ENCODE results near the gene NTNG2.
"Not testable (repeated sequence)": the region's sequence is repeated elsewhere in the genome, so short reads cannot be mapped to it uniquely, and the experiment has no call there.

Gene NTNG2

DNA sequence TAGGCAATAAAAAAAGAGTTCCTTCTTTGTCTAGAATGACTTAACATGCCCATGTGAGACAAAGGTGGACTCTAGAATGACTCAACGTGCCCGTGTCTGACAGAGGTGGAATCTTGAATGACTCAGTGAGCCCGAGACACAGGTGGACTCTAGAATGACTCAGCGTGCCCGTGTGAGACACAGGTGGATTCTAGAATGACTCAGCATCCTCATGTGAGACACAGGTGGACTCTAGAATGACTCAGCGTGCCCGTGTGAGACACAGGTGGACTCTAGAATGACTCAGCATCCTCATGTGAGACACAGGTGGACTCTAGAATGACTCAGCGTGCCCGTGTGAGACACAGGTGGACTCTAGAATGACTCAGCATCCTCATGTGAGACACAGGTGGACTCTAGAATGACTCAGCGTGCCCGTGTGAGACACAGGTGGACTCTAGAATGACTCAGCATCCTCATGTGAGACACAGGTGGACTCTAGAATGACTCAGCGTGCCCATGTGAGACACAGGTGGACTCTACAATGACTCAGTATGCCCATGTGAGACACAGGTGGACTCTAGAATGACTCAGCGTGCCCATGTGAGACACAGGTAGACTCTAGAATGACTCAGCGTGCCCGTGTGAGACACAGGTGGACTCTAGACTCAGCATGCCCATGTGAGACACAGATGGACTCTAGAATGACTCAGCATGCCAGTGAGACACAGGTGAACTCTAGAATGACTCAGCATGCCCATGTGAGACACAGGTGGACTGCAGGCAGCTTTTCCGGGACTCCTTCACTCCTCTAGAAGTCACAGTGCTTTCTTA is 108.1 kb downstream of the NTNG2 start:
- not testable (repeated sequence) for DNase-seq

DNA sequence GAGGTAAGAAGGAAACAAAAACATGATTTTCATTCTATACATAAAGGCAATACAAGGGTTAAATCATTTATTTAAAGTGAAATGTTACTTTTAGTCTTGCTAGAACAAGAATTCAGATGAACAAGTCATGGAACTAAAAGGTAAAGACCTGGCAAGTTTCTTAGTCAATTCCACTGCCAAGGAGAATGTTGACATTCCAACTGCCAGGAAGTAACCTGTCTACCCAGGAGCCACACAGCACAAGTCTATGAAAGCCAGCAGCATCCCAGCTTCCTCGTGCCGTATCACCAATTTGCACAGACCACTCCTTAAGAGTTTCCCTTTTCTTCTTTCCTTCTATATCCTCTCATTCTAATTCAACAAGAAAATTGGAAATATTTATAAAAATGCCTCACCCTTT is 113.0 kb downstream of the NTNG2 start:
- no peak for DNase-seq

DNA sequence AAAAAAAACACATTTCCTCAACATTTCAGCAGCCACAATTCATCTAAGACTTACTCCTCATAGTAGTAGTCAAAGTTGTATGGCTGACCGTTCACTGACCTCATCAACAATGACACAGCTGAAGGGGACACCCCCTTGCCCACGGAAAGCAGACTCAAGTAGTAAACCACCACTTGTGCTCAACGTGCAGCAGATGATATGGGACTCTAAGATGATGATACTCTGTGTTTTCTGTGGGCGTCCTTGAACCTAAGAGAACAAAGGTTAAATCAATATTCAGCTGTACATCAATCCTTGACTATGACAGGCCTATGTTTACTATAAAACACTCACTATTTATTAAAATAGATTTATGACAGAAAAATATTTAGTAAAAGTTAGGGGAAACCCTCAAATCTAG is 121.3 kb downstream of the NTNG2 start:
- no peak for DNase-seq

DNA sequence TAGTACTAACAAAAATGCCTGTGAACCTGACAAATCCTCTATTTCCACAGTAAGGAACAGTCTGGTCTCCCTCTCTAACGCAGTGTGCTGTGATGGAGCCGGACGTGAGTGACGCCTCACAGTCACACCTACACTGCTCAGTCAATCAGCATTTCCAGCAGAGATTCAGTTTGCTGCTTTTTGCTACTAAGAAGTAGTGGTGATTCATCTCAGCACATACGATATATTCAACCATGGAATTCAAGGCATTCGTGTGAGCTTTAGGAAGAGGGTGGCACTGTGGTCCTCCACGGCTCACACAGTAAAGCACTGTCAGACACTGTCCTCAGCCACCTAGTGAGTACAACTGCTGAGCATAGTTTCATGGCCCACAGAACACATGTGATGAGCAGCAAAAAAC is 122.0 kb downstream of the NTNG2 start:
- DNase-seq, result no peak

DNA sequence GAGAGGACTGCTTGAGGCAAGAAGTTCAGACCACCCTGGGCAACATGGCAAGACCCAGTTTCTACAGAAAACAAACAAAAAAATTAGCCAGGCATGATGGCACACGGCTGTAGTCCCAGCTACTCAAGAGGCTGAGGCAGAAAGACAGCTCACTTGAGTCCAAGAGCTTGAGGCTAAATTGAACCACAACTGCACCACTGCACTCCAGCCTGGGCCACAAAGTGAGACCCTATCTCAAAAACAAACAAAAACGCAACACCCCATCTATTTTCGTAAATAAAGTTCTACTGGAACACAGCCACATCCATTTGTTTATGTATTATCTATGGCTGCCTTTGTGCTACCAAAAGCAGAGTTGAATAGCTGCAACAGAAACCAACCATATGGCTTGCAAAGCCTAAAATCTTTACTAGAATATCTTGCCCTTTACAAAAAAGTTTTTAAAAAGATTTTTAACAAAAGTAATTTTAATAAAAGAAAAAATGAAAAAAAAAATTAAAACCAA is 125.5 kb downstream of the NTNG2 start:
- DNase-seq, result no peak

DNA sequence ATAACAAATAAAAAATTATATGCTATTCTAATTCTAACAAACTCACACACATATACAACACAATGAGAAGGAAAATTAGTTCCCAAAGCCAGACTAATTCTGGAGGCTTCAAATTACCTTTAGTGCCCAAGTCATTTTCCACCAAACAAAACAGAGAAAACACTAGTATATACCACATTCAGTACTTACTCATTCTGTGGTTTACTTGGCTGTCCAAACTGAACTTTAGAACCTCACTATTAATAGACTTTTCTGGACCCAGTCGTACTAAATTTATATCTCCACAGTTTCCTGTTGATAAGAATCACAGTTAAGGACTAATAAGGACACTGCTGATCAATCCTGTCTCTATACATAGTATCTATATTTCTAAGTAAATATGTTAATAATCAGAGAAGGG is 126.5 kb downstream of the NTNG2 start:
- DNase-seq, result no peak

DNA sequence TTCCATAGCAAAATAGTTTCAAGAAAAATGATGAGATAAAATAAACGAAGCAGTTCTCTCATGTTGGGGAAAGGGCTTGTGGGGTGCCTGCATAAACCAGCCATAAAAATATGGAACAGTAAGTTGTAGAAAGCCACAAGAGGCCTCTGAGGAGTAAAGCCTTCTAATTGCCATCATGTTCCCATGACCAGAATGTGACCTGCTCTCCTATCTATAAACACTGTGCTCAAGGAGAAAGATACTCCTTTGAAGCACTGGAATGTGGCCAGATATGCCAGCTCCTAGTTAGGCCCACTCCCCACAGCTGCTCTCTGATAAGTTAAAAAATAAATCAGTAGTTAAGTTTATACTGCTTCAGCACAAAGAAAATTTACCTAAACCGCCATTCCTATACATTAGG is 127.1 kb downstream of the NTNG2 start:
- DNase-seq, result no peak

DNA sequence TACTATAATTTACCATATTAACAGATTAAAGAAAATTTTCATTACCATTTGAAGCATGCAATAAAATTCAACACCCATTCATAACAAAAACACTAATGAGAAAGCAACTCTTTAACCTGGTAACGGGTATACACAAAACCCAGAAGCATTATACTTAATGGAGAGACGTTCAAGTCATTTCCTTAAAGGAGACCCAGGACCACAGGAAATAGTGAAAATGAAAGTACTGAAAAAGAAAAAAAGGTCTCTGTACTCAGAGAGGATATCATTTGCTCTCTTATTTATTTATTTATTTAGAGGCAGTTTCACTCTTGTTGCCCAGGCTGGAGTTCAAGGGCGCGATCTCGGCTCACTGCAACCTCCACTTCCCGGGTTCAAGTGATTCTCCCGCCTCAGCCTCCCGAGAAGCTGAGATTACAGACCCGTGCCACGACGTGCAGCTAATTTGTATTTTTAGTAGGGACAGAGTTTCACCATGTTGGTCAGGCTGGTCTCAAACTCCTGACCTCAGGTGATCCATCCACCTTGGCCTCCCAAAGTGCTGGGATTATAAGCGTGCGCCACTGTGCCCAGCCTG is 131.4 kb downstream of the NTNG2 start:
- no peak for DNase-seq

All from GF-D8 (cell line).